C4-2B (cell line): ENCODE data around the gene BTBD2.

Source experiments
- ZFX ChIP-seq: fragments of 450-650 bp; IDR thresholded peaks from 2 replicates; pipeline ENCODE4 v1.6.1; 2017
- TF ChIP-seq, protein P1 (sequence below): fragments of 450-650 bp; conservative IDR thresholded peaks from 2 replicates; pipeline ENCODE4 v1.5.1; 2017; ENCODE audit warnings: mild to moderate bottlenecking

- TF ChIP-seq, protein P1, sequence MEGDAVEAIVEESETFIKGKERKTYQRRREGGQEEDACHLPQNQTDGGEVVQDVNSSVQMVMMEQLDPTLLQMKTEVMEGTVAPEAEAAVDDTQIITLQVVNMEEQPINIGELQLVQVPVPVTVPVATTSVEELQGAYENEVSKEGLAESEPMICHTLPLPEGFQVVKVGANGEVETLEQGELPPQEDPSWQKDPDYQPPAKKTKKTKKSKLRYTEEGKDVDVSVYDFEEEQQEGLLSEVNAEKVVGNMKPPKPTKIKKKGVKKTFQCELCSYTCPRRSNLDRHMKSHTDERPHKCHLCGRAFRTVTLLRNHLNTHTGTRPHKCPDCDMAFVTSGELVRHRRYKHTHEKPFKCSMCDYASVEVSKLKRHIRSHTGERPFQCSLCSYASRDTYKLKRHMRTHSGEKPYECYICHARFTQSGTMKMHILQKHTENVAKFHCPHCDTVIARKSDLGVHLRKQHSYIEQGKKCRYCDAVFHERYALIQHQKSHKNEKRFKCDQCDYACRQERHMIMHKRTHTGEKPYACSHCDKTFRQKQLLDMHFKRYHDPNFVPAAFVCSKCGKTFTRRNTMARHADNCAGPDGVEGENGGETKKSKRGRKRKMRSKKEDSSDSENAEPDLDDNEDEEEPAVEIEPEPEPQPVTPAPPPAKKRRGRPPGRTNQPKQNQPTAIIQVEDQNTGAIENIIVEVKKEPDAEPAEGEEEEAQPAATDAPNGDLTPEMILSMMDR: no peak
- TF ChIP-seq ZFX: no peak
Observed at GRCh38 chr19:1969176-1970002, 46.1 kb downstream of the BTBD2 start.
